Activated CD8-positive, alpha-beta memory T cell treated with anti-CD3 and anti-CD28 coated beads, Interleukin-2, amount 10 ng/mL, durations not matched to agents 7 days and 5 days (primary cell): ENCODE results near the gene AHRR. TPM values are rescaled to one million over a fixed set of nuclear protein-coding genes. Genes with fewer than 3 reads are reported as not detected.

Experiments used
- ATAC-seq: fragments of 150-1000 bp; cut with Tn5 transposase; one replicate; pipeline ENCODE4 v1.10.0; 2021; ENCODE audit warnings: moderate library complexity
- CTCF ChIA-PET: fragments of 350-600 bp; sonication (Branson Sonifier 250); formaldehyde crosslinking; loops from one replicate; lab custom pipeline; 2021; ENCODE audit warnings: antibody characterized with exemption; lab: Charles Lee
- DNase-seq: peaks from one replicate; pipeline ENCODE4 v3.0.0-alpha.2; 2020
- H3K27ac Mint-ChIP-seq: one replicate; pipeline ENCODE4 v1.8.0; 2021; ENCODE audit warnings: mild to moderate bottlenecking, mixed read lengths
- H3K27me3 Mint-ChIP-seq: one replicate; pipeline ENCODE4 v1.8.0; 2021; ENCODE audit warnings: mixed read lengths
- H3K36me3 Mint-ChIP-seq: one replicate; pipeline ENCODE4 v1.8.0; 2021; ENCODE audit warnings: mild to moderate bottlenecking, mixed read lengths
- H3K4me1 Mint-ChIP-seq: one replicate; pipeline ENCODE4 v1.8.0; 2021; ENCODE audit warnings: mixed read lengths
- H3K4me3 Mint-ChIP-seq: one replicate; pipeline ENCODE4 v1.8.0; 2021; ENCODE audit warnings: mild to moderate bottlenecking, moderate library complexity, mixed read lengths
- H3K9me3 Mint-ChIP-seq: one replicate; pipeline ENCODE4 v1.8.0; 2022; ENCODE audit warnings: low read depth, mixed read lengths
- total RNA-seq, 2 experiments: library from RNA; stranded (reverse); gene quantifications; one replicate each; pipeline ENCODE4 v1.2.3, GENCODE V29; 2021

The AHRR gene
- total RNA-seq, 2 experiments from 2014 or later: 56.8 to 64.0 TPM

DNA sequence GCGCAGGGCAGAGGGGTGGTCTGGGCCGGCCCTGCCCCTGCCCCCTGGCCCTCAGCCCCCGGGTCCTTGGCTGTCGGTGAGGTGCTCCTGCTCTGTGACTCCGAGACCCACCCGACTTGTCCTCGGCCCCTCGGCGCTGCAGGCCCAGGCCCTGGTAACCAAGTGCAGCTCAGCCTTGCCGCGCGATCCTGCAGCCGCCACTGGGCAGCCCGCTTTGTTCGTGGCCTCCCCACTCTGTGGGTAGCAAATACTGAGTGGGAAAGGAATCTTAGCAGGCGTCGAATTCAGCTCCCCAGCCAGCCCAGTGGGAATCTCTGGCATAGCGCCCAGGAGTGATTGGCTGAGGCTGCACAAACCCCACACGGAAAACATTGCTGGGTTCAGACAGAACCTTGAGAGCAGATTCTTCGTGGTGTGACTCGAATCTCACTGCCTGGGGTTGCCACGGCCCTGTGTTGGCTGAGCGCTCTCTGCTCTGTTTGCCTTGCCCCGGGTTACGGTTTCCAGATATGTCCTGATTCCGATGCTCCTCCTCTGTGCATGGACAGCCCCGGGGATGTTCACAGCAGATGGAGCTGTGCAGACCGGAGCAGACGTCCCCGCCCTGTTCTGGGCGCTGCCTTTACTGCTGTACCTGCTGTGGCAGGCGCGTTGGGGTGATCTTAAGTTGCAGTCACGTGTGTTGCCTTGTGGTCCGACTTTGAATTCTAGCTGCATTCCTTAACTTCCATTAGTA, 108.1 kb downstream of the AHRR start:
- Mint-ChIP-seq H3K27ac (peak overlapping the region; percentile 29), H3K4me1 (peaks cover 5% of the 10 kb centered on the region), H3K4me3 (no peak overlapping the region), H3K9me3 (no peaks in the 10 kb centered on the region), H3K36me3 (peaks cover 27% of the 10 kb centered on the region), H3K27me3 (no peaks in the 10 kb centered on the region)
- CTCF ChIA-PET: interaction anchor here (1.2 to 4.0 kb wide), 8 partner anchors 17 to 159 kb away, joined by 3 to 44 read pairs (median 6); partner anchors contain the start of genes AHRR and PDCD6
- DNase-seq (no peak), ATAC-seq (no peak)

DNA sequence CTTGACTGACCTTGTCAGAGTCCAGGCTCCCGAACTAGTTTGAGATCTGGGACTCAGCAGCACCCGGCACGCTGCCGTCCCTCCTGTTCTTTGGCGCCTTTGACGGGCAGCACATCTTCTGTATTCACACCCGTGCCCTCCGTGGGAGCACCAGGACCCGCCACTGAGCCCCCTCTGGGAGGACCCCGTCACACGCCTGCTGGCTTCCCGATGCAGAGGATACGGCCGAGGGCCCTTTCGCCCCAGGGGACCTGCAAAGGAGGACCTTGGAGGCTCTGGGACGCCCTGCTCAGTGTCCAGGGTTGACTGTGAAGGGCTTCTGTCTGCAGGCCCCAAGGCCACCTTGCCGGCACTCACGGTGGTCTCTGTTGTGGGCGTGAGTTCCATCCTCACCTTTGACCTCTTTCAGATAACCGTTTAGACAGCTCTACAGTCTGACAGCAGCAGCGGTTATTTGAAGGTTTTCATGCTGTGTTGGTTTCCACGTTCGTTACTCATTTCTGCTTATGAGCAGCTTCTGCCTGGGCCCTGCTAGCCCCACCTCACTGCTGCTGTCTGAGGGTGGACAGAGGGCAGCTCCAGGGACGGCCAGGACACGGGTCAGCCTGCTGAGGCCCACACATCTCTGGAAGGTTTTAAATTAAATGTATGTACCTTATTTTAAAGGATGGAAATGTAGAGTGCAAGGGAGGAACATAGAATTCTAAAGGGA, 108.9 kb downstream of the AHRR start:
- CTCF ChIA-PET: interaction anchor here (0.9 to 4.0 kb wide), 11 partner anchors 9 to 159 kb away, joined by 3 to 44 read pairs (median 5); partner anchors contain the start of genes AHRR and PDCD6
- no peak for DNase-seq
- Mint-ChIP-seq H3K4me1 (no peaks in the 10 kb centered on the region), H3K27me3 (no peaks in the 10 kb centered on the region), H3K9me3 (no peaks in the 10 kb centered on the region), H3K36me3 (peaks cover 28% of the 10 kb centered on the region), H3K27ac (peak overlapping the region; percentile 29), H3K4me3 (no peak overlapping the region)
- no peak for ATAC-seq

DNA sequence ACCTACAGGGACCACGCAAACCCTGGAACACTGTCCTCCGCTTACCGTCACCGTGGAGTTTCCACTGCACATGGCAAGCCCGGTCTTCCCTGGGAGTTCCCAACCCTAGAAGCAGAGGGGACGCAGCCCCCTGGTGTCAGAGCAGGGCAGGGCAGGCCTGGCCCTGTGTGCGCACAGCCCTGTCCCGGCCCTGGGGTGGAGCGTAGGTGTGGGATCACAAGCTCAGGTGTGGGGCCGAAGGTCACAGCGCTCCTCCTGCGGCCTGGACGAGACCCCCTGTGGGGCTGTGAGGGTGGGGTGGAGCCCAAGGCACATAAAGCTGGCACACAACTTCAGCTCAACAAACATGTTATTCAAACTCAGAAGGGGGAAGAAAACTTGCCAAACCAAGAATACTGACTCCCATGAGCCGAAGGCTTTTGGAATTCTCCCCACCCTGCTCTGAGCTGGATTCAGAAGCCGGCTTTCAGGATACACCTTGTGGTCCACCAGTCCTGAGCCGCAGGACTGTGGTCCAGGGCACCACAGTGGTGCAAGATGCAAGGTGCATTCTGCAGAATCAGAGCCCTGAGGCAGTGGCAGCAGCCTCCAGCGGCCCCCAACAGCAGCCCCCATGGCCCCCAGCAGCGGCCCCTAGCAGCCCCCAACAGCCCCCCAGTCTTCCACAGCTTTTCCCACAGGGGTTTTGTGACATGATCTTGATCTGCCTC, 109.6 kb downstream of the AHRR start:
- Mint-ChIP-seq H3K27me3 (no peaks in the 10 kb centered on the region), H3K9me3 (no peaks in the 10 kb centered on the region), H3K4me1 (no peaks in the 10 kb centered on the region), H3K36me3 (peaks cover 26% of the 10 kb centered on the region), H3K27ac (no peak overlapping the region), H3K4me3 (no peak overlapping the region)
- CTCF ChIA-PET: interaction anchor here (0.7 to 4.0 kb wide), 15 partner anchors 8 to 160 kb away, joined by 3 to 44 read pairs (median 5); partner anchors contain the start of genes AHRR and PDCD6
- ATAC-seq (peak; percentile 84), DNase-seq (peak; percentile 60)

DNA sequence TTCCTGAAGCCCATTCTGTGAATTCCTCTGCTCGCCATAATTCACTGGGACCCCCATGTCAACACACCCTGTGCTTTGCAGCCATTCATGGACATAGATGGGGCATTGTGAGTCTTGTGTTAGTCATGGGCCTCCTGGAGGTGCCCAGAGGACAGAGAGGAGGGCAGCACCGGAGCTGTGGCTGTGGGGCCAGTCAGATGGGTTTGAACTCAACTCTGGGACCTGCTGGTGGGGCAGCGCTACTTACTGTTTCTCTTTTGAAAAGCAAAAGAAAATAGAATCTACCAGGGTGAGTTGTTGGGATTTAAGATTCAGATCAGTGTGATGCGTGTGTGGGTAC, 110.2 kb downstream of the AHRR start:
- Mint-ChIP-seq H3K4me3 (no peak overlapping the region), H3K27me3 (no peaks in the 10 kb centered on the region), H3K9me3 (no peaks in the 10 kb centered on the region), H3K4me1 (no peaks in the 10 kb centered on the region), H3K27ac (no peak overlapping the region), H3K36me3 (peaks cover 21% of the 10 kb centered on the region)
- DNase-seq (peak; percentile 22), ATAC-seq (no peak)
- CTCF ChIA-PET: interaction anchor here (0.7 to 4.0 kb wide), 13 partner anchors 8 to 117 kb away, joined by 3 to 44 read pairs (median 5); partner anchors contain the start of gene AHRR

DNA sequence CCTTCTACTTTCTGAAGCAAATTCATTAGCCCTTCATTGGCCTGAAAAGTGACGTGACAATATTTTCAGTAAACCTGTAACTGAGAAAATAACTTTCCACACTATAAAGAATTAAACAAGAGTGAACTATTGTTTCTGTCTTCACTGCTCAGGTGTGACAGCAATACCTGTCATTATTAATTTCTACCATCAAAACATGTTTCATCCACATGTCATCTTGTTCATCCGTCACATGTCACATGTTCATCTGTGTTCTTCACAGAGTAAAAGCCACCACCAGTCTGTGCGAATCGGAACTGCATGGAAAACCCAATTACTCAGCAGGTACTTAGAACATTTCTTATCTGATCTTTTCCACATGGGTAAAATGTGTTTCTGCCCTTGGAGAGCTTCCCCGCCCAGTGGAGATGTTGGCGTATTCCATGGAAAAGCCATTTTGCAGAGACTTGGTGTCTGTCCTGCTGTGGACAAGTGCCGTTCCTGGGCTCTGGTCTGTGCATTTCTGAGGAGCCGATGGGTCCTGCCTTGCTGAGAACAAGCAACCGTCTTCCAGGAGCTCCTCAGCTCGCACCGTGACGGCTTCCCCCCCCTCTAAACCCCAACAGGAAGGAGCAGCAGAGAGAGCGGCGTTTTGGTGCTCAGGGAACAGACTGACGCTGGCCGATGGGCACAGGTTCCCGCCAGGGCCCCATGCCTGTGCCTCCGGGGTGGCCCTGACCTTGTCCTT, 110.8 kb downstream of the AHRR start:
- no peak for ATAC-seq
- CTCF ChIA-PET: interaction anchor here (2.0 to 4.0 kb wide), 2 partner anchors 26 to 116 kb away, joined by 5 to 44 read pairs; no protein-coding TSS in a partner anchor
- Mint-ChIP-seq H3K27me3 (no peaks in the 10 kb centered on the region), H3K27ac (no peak overlapping the region), H3K36me3 (peaks cover 18% of the 10 kb centered on the region), H3K4me1 (no peaks in the 10 kb centered on the region), H3K9me3 (no peaks in the 10 kb centered on the region), H3K4me3 (no peak overlapping the region)
- DNase-seq: no peak

DNA sequence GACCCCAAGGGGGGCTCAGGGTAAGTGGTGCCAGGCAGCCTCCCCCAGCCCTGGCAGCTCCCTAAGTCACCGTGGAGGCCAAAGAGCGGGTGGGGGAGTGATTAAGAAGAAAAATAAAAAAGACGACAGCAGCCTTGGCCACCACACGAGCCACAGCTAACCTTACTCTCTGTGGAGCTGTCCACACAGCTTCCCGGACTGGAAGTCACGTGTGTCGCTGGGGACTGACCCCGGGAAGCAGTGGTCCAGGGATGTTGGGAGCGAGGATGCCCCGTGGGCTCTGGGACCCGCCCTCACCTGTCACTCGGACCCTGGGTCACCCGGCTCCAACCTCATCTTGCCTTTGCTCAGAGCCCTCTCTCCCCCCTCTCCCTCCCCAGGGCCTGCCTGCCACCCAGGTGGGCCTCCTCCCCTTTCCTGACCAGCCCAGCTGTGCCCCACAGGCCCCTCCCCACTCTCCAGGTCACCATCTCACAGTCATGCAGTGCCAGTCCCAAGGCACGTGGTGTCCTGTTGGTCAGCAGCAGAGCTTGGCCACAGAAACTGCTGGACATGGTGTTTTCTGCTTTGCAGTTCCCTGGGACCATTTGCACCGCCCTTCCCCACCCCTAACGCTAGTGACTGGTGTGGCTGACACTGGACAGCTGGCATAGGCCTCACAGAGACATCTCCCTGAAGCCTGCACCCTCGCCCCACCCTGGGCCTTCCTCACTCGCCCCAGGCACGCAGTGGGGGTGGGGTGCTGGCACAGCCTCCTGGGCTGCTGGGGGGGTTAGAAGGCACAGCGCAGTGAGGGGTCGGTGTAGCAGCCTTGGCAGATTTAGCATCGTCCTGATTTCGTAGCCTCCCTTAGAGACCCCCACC, 111.6 kb downstream of the AHRR start:
- H3K9me3 Mint-ChIP-seq: no peaks in the 10 kb centered on the region
- H3K4me3 Mint-ChIP-seq: no peak overlapping the region
- H3K36me3 Mint-ChIP-seq: peaks cover 14% of the 10 kb centered on the region
- CTCF ChIA-PET: interaction anchor here (1.3 to 4.0 kb wide), 4 partner anchors 13 to 117 kb away, joined by 5 to 44 read pairs (median 7); no protein-coding TSS in a partner anchor
- no peak for DNase-seq
- no peak overlapping the region for H3K27ac Mint-ChIP-seq
- H3K4me1 Mint-ChIP-seq: no peaks in the 10 kb centered on the region
- H3K27me3 Mint-ChIP-seq: no peaks in the 10 kb centered on the region
- no peak for ATAC-seq

DNA sequence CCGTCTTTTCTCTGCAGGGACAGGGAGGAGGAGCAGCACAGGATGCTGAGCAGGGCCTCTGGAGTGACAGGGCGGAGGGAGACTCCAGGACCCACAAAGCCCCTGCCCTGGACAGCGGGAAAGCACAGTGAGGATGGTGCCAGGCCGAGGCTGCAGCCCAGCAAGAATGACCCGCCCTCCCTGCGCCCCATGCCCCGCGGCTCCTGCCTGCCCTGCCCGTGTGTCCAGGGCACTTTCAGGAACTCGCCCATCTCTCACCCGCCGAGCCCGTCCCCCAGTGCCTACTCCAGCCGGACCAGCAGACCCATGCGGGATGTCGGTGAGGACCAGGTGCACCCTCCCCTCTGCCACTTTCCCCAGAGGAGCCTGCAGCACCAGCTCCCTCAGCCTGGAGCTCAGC, 112.3 kb downstream of the AHRR start:
- Mint-ChIP-seq H3K27me3 (no peaks in the 10 kb centered on the region), H3K4me3 (no peak overlapping the region), H3K9me3 (no peaks in the 10 kb centered on the region), H3K4me1 (no peaks in the 10 kb centered on the region), H3K36me3 (peaks cover 12% of the 10 kb centered on the region), H3K27ac (no peak overlapping the region)
- CTCF ChIA-PET: interaction anchor here (1.3 to 2.0 kb wide), 2 partner anchors 12 to 117 kb away, joined by 5 to 9 read pairs; no protein-coding TSS in a partner anchor
- ATAC-seq (no peak), DNase-seq (no peak)

DNA sequence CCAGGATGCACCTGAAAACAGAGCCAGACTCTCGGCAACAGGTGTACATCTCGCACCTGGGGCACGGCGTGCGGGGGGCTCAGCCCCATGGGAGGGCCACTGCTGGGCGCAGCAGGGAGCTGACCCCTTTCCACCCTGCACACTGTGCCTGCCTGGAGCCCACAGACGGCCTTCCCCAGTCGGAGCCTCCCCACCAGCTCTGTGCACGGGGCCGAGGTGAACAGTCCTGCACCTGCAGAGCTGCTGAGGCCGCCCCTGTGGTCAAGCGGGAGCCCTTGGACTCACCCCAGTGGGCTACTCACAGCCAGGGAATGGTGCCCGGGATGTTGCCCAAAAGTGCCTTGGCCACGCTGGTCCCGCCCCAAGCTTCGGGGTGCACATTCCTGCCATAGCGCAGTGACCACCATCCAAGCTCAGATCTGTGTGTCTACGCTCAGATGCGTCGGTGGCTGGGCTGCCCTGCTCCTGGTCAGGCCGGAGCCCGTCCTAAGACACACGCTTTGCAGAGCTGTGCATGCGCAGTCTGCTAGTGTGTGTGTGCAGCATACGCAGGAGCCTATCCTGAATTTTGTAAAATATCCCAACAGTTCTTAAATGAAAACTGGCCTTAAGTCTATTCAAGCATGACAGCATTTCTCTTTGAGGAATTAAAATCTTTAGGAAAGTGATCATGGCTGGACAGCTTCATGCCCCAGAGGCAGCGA, 113.1 kb downstream of the AHRR start:
- DNase-seq (no peak), ATAC-seq (no peak)
- Mint-ChIP-seq H3K4me1 (no peaks in the 10 kb centered on the region), H3K9me3 (no peaks in the 10 kb centered on the region), H3K36me3 (peaks cover 10% of the 10 kb centered on the region), H3K4me3 (no peak overlapping the region), H3K27ac (no peak overlapping the region), H3K27me3 (no peaks in the 10 kb centered on the region)
- CTCF ChIA-PET: interaction anchor here (1.3 to 2.0 kb wide), 2 partner anchors 11 to 118 kb away, joined by 5 to 9 read pairs; no protein-coding TSS in a partner anchor

DNA sequence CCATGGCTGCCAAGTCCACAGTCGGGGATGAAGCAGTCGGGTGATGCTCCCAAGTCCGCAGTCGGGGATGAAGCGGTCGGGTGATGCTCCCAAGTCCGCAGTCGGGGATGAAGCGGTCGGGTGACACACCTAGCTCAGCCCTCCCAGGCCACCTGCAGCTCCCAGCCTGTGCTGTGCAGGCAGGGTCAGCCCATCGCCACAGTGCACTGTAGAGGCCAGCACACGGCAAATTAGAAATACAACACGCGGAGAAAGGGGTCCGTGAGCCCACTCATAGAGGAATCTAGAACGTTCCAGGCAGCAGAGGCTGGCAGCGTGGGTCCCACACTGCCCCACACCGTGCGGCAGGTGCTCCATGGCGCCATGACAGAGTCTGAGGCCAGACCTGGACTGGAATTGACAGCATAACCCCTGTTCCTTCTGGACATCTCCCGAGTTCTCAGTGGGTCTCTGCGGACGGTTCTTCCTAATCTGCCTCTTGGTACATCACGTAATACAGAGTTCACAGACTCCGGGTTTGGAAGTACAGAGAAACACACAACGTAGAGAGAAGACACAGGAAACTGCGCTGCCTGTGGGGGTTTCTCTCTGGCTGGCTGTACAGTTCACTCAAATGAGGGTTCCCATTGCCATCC, 113.8 kb downstream of the AHRR start:
- H3K27ac Mint-ChIP-seq: peak overlapping the region; percentile 4
- no peak overlapping the region for H3K4me3 Mint-ChIP-seq
- H3K36me3 Mint-ChIP-seq: peaks cover 6% of the 10 kb centered on the region
- ATAC-seq (no peak), DNase-seq (no peak)
- no peaks in the 10 kb centered on the region for H3K9me3 Mint-ChIP-seq
- peaks cover 1% of the 10 kb centered on the region for H3K4me1 Mint-ChIP-seq
- no peaks in the 10 kb centered on the region for H3K27me3 Mint-ChIP-seq
- CTCF ChIA-PET: interaction anchor here (2.0 kb wide), 1 partner anchor 118 kb away, joined by 9 read pairs; no protein-coding TSS in a partner anchor

DNA sequence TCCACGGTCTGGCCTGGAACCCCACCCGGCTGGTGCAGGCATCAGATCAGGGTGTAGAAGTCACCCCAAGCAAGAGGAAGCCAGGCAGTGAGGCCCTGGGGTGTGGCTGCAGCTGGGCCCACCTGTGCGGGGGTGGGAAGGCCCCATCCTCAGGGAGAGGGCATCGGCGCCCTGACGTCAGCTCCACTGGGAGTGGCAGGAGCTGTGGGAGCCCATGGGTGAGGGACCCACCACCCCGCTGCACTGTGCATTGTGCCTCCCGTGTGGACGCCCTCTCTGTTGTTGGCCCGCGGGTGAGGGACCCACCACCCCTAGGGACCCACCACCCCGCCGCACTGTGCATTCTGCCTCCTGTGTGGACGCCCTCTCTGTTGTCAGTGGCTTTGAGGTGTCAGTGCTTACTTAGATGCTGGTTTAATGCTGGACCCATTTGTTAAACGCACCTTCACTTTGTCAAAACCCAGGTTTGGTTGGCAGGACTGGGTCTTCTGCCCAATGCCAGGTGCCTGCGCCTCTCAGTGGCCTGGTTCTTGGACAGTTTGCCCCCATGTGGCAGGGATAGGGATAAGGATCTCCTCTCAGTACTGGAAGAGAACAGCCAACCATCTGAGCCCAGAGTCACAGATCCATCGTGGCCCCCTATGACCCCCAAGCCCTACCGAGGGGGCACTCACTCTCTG, 114.6 kb downstream of the AHRR start:
- Mint-ChIP-seq H3K9me3 (no peaks in the 10 kb centered on the region), H3K27ac (no peak overlapping the region), H3K4me3 (no peak overlapping the region), H3K4me1 (peaks cover 7% of the 10 kb centered on the region), H3K27me3 (no peaks in the 10 kb centered on the region), H3K36me3 (peaks cover 6% of the 10 kb centered on the region)
- DNase-seq: no peak
- no peak for ATAC-seq
- CTCF ChIA-PET: interaction anchor here (0.8 to 2.0 kb wide), 2 partner anchors 10 to 217 kb away, joined by 3 to 7 read pairs; no protein-coding TSS in a partner anchor

DNA sequence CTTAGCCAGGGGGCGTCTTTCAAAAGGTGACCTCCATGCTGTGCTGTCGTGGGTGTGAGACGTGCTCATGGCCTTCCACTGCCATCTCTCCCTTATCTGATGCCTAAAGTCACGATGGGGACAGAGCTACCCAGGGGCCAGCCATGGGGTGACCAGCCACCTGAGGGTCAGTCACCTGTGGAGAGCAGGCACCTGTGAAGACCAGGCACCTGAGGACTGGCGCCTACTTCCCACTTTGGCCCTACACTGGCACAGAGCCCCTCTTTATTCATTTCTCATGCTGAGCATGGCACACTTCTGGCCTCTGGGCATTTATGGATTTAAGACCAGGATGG, 115.1 kb downstream of the AHRR start:
- CTCF ChIA-PET: interaction anchor here (0.8 to 2.0 kb wide), 3 partner anchors 10 to 218 kb away, joined by 3 to 7 read pairs (median 3); no protein-coding TSS in a partner anchor
- Mint-ChIP-seq H3K27ac (no peak overlapping the region), H3K27me3 (no peaks in the 10 kb centered on the region), H3K36me3 (peaks cover 5% of the 10 kb centered on the region), H3K4me3 (no peak overlapping the region), H3K9me3 (no peaks in the 10 kb centered on the region), H3K4me1 (peaks cover 8% of the 10 kb centered on the region)
- no peak for ATAC-seq
- DNase-seq: no peak
